Measurements from ENCODE around the gene HSD17B14. TPM values are rescaled to one million over a fixed set of nuclear protein-coding genes. Genes with fewer than 3 reads are reported as not detected.

Gene HSD17B14
- total and polyA plus RNA-seq, 2 of the 13 experiments (the other 11 are each of a cell fraction or from before 2014, with no cell fraction given) = 0.58 to 1.2 TPM

DNA sequence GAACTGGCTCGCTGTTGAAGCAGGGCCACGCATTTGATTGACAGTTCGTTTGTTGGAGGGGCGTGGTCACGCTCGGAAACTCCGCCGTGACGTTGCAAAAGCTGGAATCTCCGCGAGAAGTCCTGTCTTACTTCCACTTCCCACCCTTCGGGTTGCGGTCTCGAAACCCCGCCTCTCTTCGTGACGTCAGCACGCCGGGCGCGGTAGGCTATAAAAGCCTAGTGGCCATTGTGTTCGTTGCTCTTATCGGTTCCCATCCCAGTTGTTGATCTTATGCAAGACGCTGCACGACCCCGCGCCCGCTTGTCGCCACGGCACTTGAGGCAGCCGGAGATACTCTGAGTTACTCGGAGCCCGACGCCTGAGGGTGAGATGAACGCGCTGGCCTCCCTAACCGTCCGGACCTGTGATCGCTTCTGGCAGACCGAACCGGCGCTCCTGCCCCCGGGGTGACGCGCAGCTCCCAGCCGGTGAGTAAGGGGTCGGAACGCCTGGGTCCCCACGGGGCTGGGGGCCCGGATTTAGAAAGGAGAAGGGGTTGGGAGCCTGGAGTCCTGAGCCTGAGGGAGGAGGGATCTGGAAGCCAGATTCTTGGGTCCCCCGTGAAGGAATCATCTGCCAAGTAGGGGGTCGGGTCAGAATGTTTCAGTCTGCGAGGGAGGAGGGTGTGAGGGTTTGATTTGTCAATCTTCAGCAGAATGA is 36.0 kb upstream of the HSD17B14 start, which contains the start of gene PPP1R15A (continued):
- TF ChIP-seq, protein P1, sequence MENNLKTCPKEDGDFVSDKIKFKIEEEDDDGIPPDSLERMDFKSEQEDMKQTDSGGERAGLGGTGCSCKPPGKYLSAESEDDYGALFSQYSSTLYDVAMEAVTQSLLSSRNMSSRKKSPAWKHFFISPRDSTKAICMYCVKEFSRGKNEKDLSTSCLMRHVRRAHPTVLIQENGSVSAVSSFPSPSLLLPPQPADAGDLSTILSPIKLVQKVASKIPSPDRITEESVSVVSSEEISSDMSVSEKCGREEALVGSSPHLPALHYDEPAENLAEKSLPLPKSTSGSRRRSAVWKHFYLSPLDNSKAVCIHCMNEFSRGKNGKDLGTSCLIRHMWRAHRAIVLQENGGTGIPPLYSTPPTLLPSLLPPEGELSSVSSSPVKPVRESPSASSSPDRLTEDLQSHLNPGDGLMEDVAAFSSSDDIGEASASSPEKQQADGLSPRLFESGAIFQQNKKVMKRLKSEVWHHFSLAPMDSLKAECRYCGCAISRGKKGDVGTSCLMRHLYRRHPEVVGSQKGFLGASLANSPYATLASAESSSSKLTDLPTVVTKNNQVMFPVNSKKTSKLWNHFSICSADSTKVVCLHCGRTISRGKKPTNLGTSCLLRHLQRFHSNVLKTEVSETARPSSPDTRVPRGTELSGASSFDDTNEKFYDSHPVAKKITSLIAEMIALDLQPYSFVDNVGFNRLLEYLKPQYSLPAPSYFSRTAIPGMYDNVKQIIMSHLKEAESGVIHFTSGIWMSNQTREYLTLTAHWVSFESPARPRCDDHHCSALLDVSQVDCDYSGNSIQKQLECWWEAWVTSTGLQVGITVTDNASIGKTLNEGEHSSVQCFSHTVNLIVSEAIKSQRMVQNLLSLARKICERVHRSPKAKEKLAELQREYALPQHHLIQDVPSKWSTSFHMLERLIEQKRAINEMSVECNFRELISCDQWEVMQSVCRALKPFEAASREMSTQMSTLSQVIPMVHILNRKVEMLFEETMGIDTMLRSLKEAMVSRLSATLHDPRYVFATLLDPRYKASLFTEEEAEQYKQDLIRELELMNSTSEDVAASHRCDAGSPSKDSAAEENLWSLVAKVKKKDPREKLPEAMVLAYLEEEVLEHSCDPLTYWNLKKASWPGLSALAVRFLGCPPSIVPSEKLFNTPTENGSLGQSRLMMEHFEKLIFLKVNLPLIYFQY (CRISPR knock-in tag; IDR thresholded peaks at IDR 0.05; ENCODE audit: borderline replicate concordance) = no peak
- no peak for TF ChIP-seq RORA (CRISPR knock-in tag; IDR thresholded peaks at IDR 0.05)
- TF ChIP-seq U2AF1 (optimal IDR thresholded peaks at IDR 0.05; ENCODE audit: low read depth, low read length) = peak; percentile 77
- peak; percentile 31; the same call in 1 of the 2 replicates for TF ChIP-seq RXRB (CRISPR knock-in tag; IDR thresholded peaks at IDR 0.05; ENCODE audit: borderline replicate concordance)
- TF ChIP-seq ZNF180 (CRISPR knock-in tag; IDR thresholded peaks at IDR 0.05; ENCODE audit: borderline replicate concordance, low read depth) = no peak
- TF ChIP-seq ZNF672 (CRISPR knock-in tag; IDR thresholded peaks at IDR 0.05) = no peak
- TF ChIP-seq, protein P2, sequence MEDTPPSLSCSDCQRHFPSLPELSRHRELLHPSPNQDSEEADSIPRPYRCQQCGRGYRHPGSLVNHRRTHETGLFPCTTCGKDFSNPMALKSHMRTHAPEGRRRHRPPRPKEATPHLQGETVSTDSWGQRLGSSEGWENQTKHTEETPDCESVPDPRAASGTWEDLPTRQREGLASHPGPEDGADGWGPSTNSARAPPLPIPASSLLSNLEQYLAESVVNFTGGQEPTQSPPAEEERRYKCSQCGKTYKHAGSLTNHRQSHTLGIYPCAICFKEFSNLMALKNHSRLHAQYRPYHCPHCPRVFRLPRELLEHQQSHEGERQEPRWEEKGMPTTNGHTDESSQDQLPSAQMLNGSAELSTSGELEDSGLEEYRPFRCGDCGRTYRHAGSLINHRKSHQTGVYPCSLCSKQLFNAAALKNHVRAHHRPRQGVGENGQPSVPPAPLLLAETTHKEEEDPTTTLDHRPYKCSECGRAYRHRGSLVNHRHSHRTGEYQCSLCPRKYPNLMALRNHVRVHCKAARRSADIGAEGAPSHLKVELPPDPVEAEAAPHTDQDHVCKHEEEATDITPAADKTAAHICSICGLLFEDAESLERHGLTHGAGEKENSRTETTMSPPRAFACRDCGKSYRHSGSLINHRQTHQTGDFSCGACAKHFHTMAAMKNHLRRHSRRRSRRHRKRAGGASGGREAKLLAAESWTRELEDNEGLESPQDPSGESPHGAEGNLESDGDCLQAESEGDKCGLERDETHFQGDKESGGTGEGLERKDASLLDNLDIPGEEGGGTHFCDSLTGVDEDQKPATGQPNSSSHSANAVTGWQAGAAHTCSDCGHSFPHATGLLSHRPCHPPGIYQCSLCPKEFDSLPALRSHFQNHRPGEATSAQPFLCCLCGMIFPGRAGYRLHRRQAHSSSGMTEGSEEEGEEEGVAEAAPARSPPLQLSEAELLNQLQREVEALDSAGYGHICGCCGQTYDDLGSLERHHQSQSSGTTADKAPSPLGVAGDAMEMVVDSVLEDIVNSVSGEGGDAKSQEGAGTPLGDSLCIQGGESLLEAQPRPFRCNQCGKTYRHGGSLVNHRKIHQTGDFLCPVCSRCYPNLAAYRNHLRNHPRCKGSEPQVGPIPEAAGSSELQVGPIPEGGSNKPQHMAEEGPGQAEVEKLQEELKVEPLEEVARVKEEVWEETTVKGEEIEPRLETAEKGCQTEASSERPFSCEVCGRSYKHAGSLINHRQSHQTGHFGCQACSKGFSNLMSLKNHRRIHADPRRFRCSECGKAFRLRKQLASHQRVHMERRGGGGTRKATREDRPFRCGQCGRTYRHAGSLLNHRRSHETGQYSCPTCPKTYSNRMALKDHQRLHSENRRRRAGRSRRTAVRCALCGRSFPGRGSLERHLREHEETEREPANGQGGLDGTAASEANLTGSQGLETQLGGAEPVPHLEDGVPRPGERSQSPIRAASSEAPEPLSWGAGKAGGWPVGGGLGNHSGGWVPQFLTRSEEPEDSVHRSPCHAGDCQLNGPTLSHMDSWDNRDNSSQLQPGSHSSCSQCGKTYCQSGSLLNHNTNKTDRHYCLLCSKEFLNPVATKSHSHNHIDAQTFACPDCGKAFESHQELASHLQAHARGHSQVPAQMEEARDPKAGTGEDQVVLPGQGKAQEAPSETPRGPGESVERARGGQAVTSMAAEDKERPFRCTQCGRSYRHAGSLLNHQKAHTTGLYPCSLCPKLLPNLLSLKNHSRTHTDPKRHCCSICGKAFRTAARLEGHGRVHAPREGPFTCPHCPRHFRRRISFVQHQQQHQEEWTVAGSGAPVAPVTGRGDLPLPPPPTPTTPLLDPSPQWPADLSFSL (CRISPR knock-in tag; IDR thresholded peaks at IDR 0.05) = no peak
- no peak for TF ChIP-seq EEA1 (CRISPR knock-in tag; IDR thresholded peaks at IDR 0.05; ENCODE audit: borderline replicate concordance)
- no peak for TF ChIP-seq ZBTB3 (CRISPR knock-in tag; IDR thresholded peaks at IDR 0.05; ENCODE audit: borderline replicate concordance, low read depth)

All from HepG2 (cell line).